Tibial nerve (tissue), 4 donors: ENCODE measurements around the gene RPA3. TPM values are rescaled to one million over a fixed set of nuclear protein-coding genes. Genes with fewer than 3 reads are reported as not detected.

Experiments used
- DNase-seq, 2 donors: peaks; one replicate each; pipeline ENCODE4 v3.0.0-alpha.2; 2019; ENCODE audit warnings: low spot score in 2 of 2
- H3K27ac ChIP-seq, 4 donors: fragments of 200-600 bp; sonication (generic) in 3 of 4; one replicate each; pipeline ENCODE4 v1.5.1; 2017 to 2019; ENCODE audit warnings: mild to moderate bottlenecking in 1 of 4
- H3K27me3 ChIP-seq, 2 donors: fragments of 200-600 bp; sonication (generic) in 1 of 2; one replicate each; pipeline versions ENCODE4 v1.5.1 to v1.6.0; 2017 to 2019
- H3K36me3 ChIP-seq, 3 donors: fragments of 200-600 bp; sonication (generic); one replicate each; pipeline ENCODE4 v1.5.1; 2018 to 2019
- H3K4me1 ChIP-seq, 4 donors: fragments of 200-600 bp; sonication (generic) in 3 of 4; one replicate each; pipeline ENCODE4 v1.5.1; 2017 to 2019
- H3K4me3 ChIP-seq, 4 donors: fragments of 200-600 bp; sonication (generic) in 3 of 4; one replicate each; pipeline ENCODE4 v1.5.1; 2017 to 2019; ENCODE audit warnings: mild to moderate bottlenecking in 1 of 4, moderate library complexity in 1 of 4
- H3K9me3 ChIP-seq, 4 donors: fragments of 200-600 bp; sonication (generic) in 3 of 4; one replicate each; pipeline ENCODE4 v1.5.1; 2017 to 2019
- CTCF ChIP-seq, 5 experiments: fragments of 200-600 bp in 3 of 5; fragments of 450-650 bp in 2 of 5; sonication (generic) in 3 of 5; IDR thresholded peaks; one replicate each; pipeline ENCODE4 v1.5.1; 2016 to 2019; ENCODE audit warnings: antibody characterized with exemption in 5 of 5, mild to moderate bottlenecking in 3 of 5, moderate library complexity in 2 of 5
- EP300 ChIP-seq, 2 donors: sonication (generic); formaldehyde crosslinking; IDR thresholded peaks; one replicate each; pipeline ENCODE4 v1.6.1; 2017; ENCODE audit warnings: antibody characterized with exemption in 2 of 2, mild to moderate bottlenecking in 1 of 2
- POLR2A ChIP-seq, 2 donors: fragments of 450-650 bp; IDR thresholded peaks; one replicate each; pipeline ENCODE4 v1.6.1; 2017; ENCODE audit warnings: antibody characterized with exemption in 2 of 2, mild to moderate bottlenecking in 2 of 2, moderate library complexity in 2 of 2
- WGBS, 2 donors: methylation state at CpG; one replicate each; pipeline ENCODE4 v1.1.5; 2018; 5-methylcytosine and 5-hydroxymethylcytosine counted together
- total RNA-seq, 4 donors: library from RNA; depleted of rRNA; stranded (reverse); fragments of >200 nt; gene quantifications; one replicate each; pipeline ENCODE4 v1.1.0, GENCODE V29; 2016

RPA3 gene
- total RNA-seq, 4 donors from 2014 or later, result 14.4 to 21.9 (median 19.2) TPM

DNA sequence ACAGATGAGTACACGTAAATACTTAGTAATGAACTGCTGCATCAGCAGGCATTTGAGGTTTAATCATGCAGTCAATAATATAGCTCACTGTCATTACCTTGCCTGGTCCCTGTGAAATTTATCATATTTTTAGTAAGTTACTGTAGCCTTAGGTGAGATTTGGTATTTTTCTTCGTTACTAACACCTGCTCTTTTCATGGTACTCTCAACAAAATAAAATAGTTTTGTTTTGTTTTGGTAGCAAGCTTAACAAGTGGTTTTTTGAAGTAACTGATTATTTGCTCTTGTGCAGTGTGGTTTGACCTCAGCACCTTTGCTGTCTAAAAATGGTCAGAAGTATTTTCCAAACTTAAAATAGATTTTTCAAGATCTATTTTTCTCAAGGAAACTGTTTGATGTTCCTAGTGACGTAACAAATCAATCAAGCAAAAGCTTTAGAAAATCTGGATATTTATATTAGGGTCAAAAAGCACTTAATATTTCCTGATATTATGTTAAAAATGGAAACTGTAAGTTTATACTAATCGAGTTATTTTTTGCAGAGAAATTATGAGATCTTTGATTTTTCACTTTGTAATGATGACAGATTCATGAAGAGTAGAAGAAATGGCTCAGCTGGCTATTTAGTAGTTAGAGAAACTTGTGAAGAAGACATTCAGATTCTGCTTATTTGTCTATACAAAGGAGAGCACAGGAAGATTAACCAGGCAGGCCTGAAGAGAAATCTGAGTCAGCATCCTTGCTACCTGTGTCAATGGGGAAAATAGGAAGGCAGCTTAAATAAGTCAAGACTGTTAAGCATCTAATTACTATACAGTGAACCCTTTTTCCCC is 21.0 kb upstream of the RPA3 start:
- no peaks in the 10 kb centered on the region for H3K27me3 ChIP-seq
- DNase-seq, result no peak
- WGBS, 2 donors, result 43% methylated on average over 4 of the region's 4 CpGs

DNA sequence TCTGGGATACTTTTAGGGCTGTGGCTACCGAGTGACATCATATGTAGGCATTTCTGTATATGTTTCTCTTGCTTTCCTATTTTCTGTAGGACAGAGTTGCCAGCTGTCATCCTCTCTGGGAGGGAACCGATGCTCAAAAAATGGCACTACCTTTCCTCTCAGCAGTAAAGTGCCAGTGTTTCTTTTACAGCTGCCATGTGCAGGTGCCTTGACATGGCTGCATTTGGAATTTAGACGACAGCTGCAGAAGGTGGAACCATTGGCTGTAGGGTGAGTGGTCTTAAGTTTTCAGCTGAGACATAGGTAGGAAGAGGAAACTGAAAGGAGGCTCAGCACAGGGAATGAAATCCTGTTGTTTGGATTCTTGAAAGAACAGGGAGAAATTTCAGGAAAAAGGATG is 20.2 kb upstream of the RPA3 start:
- TF ChIP-seq CTCF (IDR thresholded peaks at IDR 0.05) (no peak), EP300 (IDR thresholded peaks at IDR 0.05) (no peak)
- DNase-seq, result no peak
- Histone ChIP-seq H3K4me1 (peaks cover 0 to 60% (median 12%) of the 10 kb centered on the region in 4 donors), H3K9me3 (no peaks in the 10 kb centered on the region), H3K27me3 (no peaks in the 10 kb centered on the region), H3K27ac (peak overlapping the region; percentile 5 to 77 (median 42)), H3K4me3 (no peak overlapping the region), H3K36me3 (no peaks in the 10 kb centered on the region)
- WGBS, 2 donors, result 52 to 56% methylated on average over 3 of the region's 3 CpGs

More for the DNA sequence above, 21.0 kb upstream of the RPA3 start:
- Histone ChIP-seq H3K27ac (peak overlapping the region; percentile 5 to 77 (median 42)), H3K4me1 (peaks cover 0 to 53% (median 12%) of the 10 kb centered on the region in 4 donors), H3K9me3 (no peaks in the 10 kb centered on the region), H3K4me3 (peak overlapping the region in 1 of 4 donors; percentile 4), H3K36me3 (no peaks in the 10 kb centered on the region)
- TF ChIP-seq CTCF (IDR thresholded peaks at IDR 0.05) (no peak), EP300 (IDR thresholded peaks at IDR 0.05) (no peak), POLR2A (IDR thresholded peaks at IDR 0.05) (no peak)

- Histone ChIP-seq H3K27ac (peak overlapping the region; percentile 5 to 77 (median 42)), H3K9me3 (no peaks in the 10 kb centered on the region), H3K4me3 (no peak overlapping the region), H3K27me3 (no peaks in the 10 kb centered on the region), H3K36me3 (no peaks in the 10 kb centered on the region), H3K4me1 (peaks cover 0 to 64% (median 12%) of the 10 kb centered on the region in 4 donors)
- 24 to 25% methylated on average over 1 of the region's 1 CpG for WGBS, 2 donors
- TF ChIP-seq EP300 (IDR thresholded peaks at IDR 0.05) (no peak), CTCF (IDR thresholded peaks at IDR 0.05) (no peak)
- DNase-seq, result no peak
Observed at GRCh38 chr7:7738177-7738576, 19.8 kb upstream of the RPA3 start.

- TF ChIP-seq CTCF (IDR thresholded peaks at IDR 0.05), result no peak
- no peak for TF ChIP-seq POLR2A (IDR thresholded peaks at IDR 0.05)
- no peak for TF ChIP-seq EP300 (IDR thresholded peaks at IDR 0.05)
- Histone ChIP-seq H3K4me3 (no peak overlapping the region), H3K4me1 (peaks cover 0 to 69% (median 12%) of the 10 kb centered on the region in 4 donors), H3K27ac (peak overlapping the region in 2 of 4 donors; percentile 49 to 60), H3K9me3 (no peaks in the 10 kb centered on the region), H3K27me3 (no peaks in the 10 kb centered on the region), H3K36me3 (no peaks in the 10 kb centered on the region)
- no peak for DNase-seq
Observed at GRCh38 chr7:7737674-7738073, 19.3 kb upstream of the RPA3 start.

DNA sequence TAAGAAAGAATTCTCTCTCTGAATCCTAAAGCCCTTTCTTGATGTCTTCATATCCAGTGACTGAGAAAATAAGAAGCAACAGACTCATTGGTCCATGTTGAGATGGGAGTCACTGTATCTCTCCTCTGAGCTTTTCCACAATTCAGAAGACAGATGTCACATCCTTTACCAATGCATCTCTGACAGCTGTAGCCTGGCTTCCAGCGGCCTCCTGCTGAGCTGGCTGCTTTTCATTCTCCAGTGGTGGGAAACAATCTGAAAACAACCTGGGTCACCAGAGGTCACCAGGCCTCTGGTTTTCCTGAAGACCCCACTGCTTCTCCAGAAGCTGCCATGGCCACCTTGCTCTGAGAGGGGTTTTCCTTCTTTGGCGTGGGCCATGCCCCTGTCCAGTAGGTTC is 18.3 kb upstream of the RPA3 start:
- no peak for DNase-seq
- WGBS, 2 donors, result 81 to 91% methylated on average over 2 of the region's 2 CpGs
- H3K4me1 ChIP-seq, result peaks cover 2 to 79% (median 14%) of the 10 kb centered on the region in 4 donors
- H3K9me3 ChIP-seq, result no peaks in the 10 kb centered on the region
- peak overlapping the region in 2 of 4 donors; percentile 49 to 60 for H3K27ac ChIP-seq
- TF ChIP-seq POLR2A (IDR thresholded peaks at IDR 0.05), result no peak
- TF ChIP-seq CTCF (IDR thresholded peaks at IDR 0.05), result no peak
- no peak for TF ChIP-seq EP300 (IDR thresholded peaks at IDR 0.05)
- H3K4me3 ChIP-seq, result no peak overlapping the region
- no peaks in the 10 kb centered on the region for H3K27me3 ChIP-seq
- no peaks in the 10 kb centered on the region for H3K36me3 ChIP-seq
